GM19099 (cell line): Measurements from ENCODE around the gene CT47B1.
"Not testable (repeated sequence)": the region's sequence is repeated elsewhere in the genome, so short reads cannot be mapped to it uniquely, and the experiment has no call there.

Source experiments
- POLR2A ChIP-seq: IDR thresholded peaks from 3 replicates; pipeline ENCODE4 v1.6.1; 2011; ENCODE audit warnings: low read depth; ENCODE audit not compliant: insufficient read length; ENCODE audit errors: extremely low read depth

Gene CT47B1

DNA sequence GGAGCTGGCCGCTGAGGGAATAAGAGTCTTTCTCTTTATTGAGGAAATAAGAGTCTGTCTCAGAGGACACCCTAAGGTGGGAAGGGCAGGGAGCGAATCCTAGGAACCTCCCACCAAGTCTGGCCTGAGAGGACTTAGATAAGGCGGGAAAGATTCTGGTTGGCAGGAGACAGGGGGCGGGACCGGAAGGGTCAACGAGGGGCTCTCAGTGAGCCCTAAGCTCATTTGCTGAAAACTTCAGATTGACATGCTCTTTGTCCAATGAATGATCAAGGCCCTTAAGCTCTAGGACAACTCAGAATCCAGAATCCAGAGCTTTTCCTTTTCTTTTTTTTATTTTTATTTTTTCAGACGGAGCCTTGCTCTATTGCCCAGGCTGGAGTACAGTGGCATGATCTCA is at the start of gene CT47B1:
CT47B1 (minus strand) TSS at position 101 of the 400 bp plus-strand sequence. CDS start 196 bp downstream, outside the sequence.
- TF ChIP-seq POLR2A: not testable (repeated sequence)

DNA sequence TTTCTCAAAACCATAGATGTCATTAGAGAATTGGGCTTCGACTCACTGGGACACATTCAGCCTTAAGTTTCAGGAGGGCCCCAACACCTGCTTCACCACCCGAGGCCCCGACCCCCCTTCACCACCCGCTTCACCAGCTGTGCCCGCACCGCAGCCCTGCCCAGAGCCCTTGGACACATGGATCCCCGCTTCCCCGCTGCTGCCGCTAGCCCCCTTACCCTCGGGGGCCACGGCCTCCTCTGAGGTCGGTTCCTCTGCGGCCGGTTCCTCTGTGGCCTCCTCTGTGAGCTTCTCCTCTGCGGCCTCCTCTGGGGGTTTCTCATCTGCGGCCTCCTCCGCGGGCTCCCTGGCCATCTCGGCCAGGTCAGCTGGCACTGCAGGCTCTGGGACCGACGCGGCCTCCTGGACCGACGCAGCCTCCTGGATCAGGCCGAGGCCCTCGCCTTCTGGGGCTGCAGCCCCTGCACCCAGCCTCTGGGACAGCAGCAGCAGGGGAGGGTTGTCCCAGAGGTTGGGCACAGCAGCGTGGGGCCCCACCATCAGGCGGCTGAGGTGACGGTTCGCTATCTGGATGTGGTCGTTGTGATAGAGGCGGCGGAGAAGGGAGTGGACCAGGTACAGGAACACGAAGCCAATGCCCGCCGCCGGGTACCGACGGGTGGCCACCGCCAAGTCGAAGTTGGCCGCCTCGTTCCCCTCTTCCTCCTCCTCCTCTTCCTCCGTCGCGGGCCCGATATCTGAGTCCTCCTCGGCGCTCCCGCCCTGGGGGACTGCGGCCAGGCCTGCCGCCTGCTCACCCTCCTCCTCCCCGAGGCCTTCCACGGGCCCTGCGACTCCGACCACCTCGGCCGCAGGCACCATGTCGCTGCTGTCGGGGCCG is 748 bp downstream of the CT47B1 start:
- TF ChIP-seq POLR2A: no peak

DNA sequence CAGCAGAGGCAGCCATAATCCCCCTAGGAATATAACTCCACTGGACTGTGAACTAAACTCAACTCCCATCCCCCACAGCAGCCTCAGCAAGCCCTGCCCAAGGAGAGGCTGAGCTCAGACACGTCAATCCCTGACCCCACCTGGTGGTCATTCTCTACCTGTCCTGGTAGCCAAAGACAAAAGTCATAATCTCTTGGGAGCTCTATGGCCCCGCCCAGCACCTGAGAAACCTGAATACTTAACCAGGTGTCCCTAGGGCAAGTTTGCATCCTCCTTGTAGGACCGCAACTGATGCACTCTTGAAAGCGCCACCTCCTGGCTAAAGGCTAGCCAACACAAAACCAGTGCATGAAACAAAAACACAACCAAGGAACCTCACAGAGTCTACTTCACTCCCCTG is 18.4 kb downstream of the CT47B1 start:
- TF ChIP-seq POLR2A: no peak

DNA sequence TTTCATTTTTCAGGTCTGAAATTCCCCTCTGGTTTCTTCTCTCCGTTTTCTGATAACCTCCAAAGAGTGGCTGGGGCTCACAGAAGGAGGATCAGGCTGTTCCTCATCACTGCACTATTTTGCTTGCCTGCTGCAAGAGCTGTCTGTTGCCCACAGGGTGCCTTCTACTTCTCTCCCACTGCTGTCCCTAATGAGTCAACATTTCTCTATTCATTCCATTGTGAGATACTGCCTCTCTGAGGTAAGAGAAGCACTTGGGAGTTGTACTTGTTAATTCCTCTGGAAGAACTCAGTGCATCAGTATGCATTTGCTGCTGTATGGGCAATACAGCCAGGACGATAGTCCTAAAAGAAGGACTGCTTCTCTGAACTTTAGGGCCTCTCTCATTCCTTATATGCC is 34.8 kb downstream of the CT47B1 start:
- TF ChIP-seq POLR2A: no peak

DNA sequence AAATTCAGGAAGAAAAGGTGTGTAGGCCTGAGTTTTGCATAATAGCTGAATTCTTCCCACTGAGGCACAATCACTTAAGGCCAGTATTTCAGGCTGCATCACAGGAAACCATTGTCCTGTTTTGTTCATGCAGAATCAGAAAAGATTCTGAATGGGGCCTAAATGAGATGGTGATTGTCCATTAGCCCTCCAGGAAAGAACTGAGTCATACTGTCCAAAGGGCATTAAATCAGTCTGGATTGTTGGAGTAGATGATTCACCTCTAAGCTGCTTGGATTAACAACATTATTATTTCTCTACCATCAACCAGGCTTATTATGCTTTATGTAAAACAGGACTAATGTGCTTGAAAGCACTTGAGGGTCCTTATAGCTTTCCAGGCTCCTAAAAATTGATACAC is 36.2 kb downstream of the CT47B1 start:
- no peak for TF ChIP-seq POLR2A

DNA sequence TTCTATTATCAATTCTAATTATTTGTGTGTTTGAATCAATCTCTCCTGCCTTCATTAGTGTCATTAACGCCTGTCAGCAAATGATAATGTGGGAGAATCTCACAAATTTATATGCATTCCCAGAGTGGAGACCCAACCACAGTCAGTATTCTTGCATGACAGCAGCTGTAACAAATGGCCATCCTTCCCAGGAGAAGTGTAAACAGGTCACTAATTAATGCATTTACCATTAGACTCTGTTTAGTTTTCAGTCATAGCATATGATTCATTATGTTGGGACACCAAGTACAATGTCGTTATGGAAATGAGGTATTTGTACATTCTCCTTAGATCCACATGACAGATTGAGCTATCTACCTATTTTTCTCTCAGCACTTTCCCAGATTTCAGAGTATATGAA is 50.5 kb downstream of the CT47B1 start:
- no peak for TF ChIP-seq POLR2A

DNA sequence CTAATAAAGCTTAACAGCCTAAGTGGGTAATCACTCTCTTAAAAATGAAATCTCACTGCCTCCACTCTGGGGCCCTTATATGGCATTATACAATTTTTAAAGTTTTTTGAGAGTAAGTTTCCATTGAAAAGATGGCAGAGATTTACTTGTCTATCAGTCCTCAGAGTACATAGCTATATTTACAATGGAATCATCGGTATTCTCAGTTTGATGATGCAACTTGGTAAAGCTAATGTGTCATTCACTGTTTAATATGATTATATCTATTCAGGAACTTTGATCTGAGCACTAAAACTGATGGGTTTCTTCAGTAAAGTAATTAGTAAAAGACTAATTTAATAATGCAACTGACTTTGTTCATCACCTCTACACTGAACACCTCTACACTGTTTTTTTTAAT is 51.6 kb downstream of the CT47B1 start:
- no peak for TF ChIP-seq POLR2A

DNA sequence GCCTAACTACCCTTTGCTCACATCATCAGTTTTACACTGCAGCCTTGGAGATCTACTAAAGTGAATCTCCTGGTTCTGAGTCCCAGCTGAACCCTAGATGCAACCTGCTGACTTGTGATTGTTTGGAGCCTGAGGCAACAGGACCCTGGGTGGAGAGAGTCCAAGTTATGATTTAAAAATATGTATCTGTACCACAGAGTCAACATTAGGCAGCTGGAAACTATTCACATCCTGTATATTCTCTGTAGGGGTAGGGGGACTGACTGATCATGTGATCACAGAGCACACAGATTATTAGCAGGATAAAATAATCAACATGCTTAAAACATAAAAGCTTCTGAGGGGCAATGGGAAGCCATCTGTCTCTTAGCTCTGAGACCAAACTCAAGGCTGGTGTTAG is 52.1 kb downstream of the CT47B1 start:
- no peak for TF ChIP-seq POLR2A
